Left lobe of liver (tissue), 2 donors: Measurements from ENCODE around the gene SH3RF1. TPM values are rescaled to one million over a fixed set of nuclear protein-coding genes. Genes with fewer than 3 reads are reported as not detected.

Source experiments
- ATAC-seq: fragments of 200-7000 bp; cut with Tn5 transposase; one replicate; pipeline ENCODE4 v1.9.1; 2020; ENCODE audit warnings: mild to moderate bottlenecking, moderate library complexity
- DNase-seq: peaks from one replicate; pipeline ENCODE4 v3.0.0-alpha.2; 2020; ENCODE audit warnings: low spot score
- total RNA-seq: library from RNA; stranded (reverse); gene quantifications from one replicate; pipeline ENCODE4 v1.2.1, GENCODE V29; 2021
- donor health status: DM: no; HTN: no; CAD: no; lungs with moderate emphysema.
- donor health status: DM: no; HTN: yes; CAD: no.

The SH3RF1 gene
- total RNA-seq, 1 donor from 2014 or later = 7.2 TPM

DNA sequence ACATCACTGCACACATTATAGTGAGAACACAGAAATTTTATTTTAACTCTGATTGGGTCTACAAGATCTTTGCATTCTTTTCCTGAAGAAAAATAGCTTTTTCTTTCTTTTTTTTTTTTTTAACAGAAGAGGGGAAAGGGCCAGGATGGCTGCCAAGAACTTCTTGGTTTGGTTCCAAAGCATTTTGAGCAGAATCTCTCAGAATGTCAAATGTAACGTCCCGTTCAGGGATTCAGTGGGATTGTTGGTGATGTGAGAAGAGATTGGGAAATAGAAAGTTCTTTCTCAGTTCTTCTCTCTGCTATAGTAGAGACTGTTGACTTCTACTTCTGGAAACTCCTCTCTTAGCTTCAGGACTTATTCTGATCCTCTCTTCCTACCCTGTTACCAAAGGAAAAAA, 189.8 kb downstream of the SH3RF1 start:
- DNase-seq = no peak
- peak; percentile 49 for ATAC-seq

DNA sequence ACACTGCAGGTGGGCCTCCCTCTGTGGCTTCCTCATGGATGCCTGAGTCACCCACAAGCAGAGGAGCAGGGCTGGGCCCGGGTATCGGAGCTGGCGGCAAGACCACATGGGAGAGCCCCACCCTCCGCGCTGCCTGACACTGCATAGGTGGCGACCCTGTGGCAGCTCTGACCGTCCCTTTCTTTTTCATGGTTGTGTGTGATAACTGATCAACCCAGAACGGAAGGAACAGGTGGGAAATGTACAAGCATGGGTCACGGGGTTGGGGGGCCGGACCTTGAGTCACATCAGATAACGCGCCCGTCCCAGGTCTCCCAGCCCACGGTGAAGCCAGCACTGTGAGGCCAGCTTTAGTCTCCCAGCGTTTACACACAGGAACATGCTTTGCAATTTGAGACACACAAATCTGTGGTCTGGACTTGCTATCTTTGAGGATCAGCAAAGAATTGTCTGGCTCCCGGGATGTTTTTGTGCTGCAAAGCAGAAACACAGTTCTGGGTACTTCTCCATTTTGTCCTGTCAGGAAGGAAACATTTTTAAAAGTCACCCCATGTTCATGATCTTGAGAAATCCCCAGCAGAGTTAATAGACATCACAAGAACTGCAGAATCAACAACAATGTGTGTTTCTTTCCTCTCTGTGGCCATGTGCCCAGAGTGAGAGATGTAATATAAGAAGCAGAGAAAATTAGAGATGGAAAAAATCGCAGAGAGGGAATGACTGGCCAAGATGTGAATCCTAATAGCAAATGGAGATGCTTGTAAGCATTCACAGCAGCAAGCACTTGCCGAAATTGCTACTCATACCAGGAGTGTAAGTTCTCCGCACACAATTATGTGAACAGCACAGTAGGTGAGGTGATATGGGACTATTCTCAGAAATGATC, 190.6 kb downstream of the SH3RF1 start:
- ATAC-seq = peak; percentile 53
- DNase-seq = no peak

DNA sequence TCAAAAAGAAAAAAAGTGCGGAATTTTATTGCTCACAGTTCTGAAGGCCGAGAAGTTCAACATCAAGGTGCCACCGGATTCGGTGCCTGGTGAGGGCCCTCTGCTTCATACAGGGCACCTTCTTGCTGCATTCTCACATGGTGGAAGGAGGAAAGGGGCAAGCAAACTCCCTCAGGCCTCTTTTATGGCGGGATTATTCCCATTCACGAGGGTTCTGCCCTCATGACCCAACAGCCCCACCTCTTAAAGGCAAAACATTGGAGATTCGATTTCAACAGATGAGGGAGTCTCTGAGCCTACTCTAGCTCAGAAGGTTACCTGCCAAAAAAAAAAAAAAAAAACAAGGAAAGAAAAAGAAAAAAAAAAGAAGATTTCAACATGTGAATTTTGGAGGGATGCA, 196.6 kb downstream of the SH3RF1 start:
- ATAC-seq = no peak
- no peak for DNase-seq

DNA sequence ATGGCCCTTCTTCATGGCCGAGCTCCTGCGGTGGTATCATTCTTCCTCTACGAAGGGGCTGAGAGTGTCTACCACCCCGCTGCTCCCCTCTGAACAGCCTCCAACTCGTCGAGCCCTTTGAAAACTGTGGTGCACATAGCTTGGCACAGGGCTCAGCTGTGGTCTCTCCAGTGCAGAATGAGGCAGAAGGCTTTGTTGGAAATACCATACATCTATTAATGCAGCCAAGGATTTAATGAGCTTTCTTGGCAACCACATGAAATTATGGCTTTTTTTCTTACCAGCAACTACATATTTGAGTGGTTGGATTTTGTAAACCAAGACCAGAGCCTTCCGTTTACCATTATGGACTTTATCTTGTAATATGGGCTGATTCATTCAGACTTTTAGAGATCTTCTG, 199.0 kb downstream of the SH3RF1 start:
- no peak for ATAC-seq

DNA sequence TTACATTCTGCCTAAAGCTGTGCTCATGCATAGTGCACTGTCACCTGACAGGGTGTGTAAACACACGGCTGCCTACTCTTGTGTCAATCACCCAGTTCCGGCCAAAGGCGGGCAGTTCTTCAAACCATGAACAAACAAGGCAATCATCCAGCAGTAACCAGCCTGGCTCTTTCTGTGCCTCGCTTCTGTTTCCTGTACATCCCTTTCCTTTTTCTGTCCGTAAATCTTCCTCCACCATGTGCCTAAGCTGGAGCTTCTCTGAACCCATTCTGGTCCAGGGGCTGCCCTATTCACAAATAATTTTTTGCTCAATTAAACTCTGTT, 199.9 kb downstream of the SH3RF1 start:
- DNase-seq (peak; percentile 85), ATAC-seq (peak; percentile 96)

More for the DNA sequence above, 199.0 kb downstream of the SH3RF1 start:
- DNase-seq = no peak

DNA sequence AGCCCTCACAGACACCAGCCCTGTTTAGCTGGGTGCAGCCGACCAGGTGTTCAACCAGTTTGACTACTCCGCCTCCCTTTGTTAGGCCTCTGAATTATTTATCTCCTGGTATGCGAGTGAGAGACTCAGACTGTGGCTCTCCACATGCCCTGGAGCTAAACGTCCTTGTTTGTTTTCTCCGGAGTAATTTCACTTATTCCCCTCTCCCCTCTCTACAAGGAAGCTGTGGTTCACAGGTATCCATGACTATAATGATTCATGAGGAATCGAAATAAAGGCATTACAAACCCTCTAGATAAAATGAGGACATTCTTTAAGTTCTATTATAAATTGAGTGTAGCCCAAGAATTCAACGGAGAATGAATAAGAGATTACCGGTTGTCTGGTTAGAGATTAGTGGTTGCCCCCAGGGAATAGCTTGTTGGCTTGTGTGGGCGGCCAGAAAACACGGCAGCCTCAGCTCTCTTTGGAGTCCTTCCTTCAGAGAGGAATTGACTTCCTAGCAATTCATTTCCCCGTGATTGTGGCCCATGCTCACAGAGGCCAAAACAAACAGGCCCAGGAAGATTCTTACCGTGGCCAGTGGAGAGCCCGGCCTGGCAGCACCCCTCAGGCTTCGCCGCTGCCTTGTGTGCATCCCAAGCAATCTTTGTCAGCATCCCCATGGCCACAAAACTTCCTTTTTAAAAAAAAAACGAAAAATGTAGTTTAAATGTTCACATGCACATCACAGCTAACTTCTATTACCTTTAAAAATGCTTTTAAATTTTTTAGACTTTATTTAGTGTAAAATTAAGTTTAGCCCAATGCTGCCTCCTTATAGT, 200.5 kb downstream of the SH3RF1 start:
- ATAC-seq (peak; percentile 47), DNase-seq (no peak)

DNA sequence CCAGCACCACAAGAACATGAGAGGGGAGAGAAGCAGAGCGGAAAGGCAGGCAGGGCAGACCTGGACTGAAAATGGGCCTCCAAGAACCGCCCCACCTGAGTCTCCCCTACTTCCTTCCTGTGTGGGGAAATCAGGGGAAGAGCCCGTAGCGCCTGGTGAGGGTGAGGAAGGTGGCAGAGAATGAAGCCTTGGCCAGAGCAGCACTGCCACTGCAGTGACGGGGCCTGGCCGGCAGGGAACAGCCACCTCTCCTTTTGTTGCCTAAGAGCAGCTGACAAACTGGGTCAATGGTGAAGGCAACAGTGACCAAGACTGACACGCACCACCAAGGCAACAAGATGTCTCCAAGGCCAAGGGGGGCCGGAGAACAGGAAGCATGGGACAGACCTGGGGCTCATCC, 202.3 kb downstream of the SH3RF1 start:
- ATAC-seq (peak; percentile 64), DNase-seq (no peak)

DNA sequence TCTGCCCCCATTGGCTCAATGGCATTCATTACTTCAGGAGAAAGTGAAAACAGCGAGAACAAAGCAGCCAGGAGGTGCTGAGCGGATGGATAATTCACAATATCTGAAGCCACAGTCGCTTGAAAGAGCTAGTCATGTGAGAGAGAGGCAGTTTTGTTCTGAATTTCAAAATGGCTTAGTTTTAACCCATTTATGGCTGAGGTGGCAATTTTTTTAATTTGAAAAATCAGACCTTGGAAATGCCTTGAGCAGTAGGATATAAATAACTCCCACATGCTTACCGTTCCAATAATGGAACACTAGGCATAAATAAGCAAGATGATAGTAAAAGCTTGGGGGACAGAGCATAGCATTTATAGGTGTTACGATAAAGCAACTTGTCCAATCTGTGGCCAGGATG, 203.8 kb downstream of the SH3RF1 start:
- no peak for DNase-seq
- no peak for ATAC-seq

DNA sequence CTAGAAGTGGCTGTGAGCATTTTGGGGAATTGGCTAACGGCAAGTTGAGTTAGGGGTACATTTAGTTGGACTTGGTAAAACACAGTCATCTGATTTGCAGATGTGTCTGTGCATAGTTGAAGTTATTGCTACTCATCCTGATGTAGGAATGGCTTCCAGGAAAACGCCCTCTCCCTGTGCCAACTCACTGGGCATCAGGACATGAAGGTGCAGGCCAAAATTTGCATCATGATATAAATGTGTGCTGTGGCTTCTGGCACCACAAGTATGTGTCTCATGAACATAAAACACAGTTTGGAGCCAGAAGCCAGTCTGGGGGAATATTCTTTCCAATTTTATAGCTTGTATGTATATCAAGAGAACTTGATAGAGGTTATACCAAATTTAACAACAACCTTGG, 206.5 kb downstream of the SH3RF1 start:
- DNase-seq (no peak), ATAC-seq (no peak)

DNA sequence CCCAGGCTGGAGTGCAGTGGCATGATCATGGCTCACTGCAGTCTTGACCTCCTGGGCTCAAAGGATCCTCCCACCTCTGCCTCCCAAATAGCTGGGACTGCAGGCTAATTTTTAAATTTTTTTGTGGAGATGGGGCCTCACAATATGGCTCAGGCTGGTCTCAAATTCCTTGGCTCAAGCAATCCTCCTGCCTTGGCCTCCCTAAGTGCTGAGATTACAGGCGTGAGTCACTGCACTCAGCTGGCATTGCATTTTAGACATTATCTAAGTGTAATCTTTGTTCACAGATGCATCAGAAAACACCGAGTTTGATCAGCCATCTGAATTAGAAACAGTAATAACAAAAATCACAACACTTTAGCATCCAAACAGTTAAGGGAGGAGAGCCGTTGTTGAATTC, 207.3 kb downstream of the SH3RF1 start:
- DNase-seq = no peak
- no peak for ATAC-seq

DNA sequence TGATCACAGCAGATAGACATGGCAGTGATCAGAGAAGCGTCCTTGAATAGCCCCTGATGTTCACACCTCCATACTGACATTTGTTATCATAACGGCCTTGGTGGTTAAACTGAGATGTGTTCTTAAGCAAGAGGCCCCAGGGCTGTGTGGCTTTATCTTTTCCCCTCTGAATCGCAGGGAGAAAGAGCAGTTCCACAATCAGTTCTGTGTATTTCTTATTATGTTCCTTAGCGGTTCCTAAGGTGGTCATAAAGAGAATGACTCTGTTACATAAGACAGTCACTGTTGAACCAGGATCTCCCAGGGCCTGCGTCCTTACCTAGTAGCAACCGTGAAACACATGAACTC, 207.9 kb downstream of the SH3RF1 start:
- DNase-seq (no peak), ATAC-seq (peak; percentile 29)

DNA sequence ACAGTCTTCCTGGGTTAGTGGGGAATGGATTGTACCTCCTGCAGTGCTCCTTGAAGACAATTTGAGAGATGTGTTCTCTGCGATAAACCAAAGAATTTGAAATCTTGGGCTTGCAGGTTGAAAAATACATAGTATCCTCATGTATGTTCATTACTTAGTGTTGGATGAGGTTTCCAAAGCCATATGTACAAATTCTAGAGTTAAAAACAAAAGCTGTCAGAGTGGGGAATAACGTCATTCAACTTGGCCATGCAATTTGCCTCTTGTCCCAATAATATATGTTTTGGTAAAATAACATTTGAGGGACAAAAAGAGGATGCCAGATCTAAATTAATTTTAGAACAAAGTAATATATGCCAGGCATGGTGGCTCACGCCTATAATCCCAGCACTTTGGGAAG, 209.4 kb downstream of the SH3RF1 start:
- no peak for DNase-seq
- ATAC-seq = no peak

DNA sequence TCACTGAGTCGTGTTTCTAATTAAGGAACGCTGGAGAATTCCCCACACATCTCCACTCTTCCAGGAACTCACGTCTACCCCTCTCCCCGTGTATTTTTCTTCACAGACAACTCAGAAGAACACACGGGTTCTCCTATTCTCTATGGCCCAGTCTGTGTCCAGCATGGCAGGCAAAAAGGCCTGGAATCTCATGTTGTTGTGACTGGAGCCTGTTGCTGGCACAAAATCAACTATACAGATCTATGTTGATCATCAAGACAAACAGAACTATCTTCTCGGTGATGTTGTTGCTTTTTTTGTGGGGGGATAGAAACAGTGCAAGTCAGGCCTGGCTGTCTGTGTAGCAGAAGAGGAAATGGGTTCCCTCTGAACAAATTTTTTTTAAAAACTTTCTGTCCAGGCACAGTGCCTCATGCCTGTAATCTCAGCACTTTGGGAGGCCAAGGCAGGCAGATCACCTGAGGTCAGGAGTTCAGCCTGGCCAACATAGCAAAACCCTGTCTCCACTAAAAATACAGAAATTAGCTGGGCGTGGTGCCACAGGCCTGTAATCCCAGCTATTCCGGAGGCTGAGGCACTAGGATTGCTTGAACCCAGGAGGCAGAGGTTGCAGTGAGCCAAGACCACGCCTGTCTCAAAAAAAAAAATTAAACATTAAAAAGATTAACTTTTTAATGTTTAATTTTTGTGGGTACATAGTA, 210.2 kb downstream of the SH3RF1 start:
- peak; percentile 67 for ATAC-seq
- DNase-seq = peak; percentile 81

DNA sequence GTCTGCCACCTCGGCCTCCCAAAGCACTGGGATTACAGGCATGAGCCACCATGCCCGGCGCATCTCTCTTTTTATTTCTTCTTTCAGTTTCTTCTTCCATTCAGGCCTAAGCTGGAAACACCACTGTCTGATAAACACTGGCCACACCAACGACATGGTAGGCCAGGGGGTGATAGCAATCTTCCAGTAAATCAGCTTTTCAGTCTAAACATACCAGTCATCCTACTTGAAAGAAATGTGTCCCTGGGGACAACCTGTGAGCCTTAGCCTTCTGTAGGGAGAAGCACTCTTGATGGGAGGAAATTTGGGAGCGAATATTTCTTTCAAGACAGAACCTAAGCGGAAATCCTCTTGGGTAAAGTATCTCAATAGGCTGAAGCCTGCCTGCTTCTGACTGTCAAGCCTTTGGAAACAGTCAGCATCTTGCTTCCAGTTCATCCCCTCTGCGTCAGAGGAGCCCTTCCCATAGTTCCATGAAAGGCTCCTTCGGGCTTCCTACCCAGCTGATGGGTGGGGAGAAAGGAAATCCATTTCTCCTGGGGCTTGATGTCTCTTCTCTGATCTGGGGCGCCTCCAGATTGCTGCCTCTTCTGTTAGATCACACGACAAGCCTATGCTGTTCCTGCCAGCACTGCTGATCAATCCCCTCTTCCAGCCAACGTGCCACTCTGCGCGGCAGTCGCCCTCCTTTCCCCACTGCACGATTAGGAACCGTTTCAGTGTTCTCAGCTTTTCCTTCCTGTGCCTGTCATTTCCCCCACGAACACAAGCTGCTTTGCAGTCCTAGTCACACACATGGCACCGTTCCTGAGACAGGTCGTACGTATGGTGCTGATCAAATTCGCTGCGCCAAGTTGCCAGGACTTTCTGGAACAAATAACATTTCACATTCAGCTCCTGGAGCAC, 211.2 kb downstream of the SH3RF1 start:
- no peak for DNase-seq
- no peak for ATAC-seq

DNA sequence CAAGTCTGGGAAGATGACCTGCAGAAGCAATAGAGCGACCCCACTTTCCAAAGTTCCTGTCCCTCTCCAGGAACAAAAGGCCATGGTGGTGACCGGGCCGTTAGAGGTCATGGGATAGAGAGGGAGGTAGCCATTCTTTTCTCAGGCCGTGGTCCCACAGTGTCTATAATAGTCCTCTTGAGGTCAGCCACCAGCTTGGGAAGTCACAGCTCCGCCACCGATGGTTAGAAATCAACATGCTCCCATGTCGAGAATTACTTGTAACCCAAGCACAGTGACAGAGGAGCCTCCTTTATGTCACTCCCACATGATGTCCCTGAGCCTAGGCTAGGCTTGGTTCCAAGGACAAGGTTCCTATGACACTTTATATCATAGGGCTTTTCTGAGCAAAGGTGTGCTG, 212.4 kb downstream of the SH3RF1 start:
- ATAC-seq (no peak), DNase-seq (no peak)

DNA sequence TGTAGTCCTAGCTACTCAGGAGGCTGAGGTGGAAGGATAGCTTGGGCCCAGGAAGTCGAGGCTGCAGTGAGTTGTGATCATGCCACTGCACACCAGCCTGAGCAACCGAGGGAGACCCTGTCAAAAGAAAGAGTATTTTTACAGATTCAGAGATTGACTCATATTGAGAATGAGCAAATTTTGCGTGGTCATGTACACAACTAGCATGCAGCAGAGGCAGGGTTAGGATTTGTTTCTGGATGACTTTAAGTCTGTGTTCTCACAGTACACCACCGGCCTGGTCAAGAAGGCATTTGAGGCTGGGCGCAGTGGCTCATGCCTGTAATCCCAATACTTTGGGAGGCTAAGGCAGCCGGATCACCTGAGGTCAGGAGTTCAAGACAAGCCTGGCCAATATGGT, 215.9 kb downstream of the SH3RF1 start:
- ATAC-seq (no peak), DNase-seq (no peak)

DNA sequence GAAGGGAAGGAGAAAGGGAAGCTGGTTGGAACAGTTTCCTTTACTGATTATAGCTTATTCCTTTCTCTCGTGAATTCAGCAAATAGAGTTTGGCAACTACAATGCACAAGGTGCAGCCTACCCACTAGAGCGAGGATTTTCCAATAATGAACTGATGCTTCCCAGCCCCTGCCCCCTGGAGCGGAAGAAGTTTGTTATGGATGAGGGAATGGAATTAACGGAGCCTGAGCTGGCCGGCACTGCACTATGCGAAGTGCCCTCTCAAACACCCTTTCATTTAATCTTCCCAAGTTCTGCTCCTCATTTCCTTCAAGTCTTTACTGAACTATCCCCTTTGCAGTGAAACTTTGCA, 218.2 kb downstream of the SH3RF1 start:
- DNase-seq = no peak
- ATAC-seq = no peak

DNA sequence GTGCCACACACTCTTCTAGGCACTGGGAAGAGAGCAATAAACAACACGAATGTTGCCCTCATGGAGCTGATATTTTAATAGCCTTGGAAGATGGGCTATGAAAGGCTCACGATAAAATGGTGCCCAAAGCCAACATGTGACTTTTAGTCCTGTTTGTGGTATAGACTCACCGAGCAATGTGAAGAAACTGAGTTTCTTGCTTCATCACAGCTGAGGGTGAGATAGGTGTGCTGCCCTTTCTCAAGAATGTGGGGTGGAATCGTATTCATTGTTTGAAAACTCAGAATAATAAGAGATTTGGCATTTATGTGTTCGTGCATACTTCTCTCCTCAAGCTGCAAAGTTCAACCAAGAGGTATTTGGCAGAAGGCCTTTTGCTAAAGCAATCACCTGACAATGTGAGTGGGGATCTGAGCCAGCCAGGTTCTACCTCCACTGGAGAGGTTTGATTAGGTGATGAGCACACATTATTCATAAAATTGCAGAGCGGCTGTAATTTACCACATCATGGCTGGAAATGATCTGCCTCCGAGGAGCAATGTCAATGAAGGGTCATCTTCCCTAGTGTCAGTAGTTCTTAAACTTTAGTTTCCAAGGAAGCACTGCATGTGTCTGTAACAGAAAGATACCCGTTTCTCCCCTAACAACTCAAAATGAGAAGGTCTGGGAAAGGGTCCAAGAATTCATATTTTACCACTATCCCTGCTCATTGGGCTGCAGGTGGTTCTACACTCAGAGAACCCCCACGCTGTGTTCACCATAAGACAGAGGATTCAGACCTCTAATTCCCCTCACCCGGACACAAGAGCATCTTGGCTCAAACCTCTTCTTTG, 218.8 kb downstream of the SH3RF1 start:
- ATAC-seq (peak; percentile 98), DNase-seq (peak; percentile 67)

DNA sequence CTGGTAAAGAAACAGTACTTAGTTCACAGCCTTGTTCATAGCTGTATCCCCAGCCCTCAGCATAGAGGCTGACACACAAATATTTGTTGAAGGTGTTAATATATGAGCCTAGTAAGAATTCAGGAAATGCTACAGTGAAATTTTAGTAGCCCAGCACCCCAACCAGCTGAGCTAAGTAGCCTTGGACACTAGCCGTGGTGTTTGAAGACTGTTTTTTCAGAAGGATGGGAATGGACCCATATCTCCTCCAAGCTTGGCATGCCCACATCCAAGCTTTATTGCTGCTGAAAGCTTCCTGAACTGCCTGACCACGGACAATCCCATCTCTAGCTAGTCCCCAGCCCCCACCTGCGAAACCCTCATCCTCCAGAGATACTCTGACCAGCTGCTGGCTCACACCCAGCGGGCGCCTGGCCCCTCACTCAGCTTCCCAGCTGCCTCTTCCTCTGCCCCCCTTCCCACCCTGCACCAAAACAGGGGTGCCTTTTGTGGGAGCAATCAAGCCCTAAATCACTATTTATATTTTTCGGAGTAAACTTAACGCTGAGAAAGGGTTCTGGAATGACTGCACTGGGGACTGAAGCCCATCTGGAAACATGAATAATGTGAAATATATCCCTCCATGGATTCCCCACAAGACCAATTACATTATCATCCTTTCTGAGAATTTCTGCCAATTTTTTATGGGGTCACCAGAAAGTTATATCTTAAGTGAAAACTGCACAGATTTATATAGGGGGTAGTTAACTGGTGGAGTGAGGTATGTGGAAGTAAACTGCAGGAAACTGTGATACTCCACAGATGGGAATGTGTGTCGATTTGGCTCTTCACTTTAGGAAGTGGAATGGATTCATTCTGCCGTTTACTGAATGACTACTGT, 219.6 kb downstream of the SH3RF1 start:
- no peak for DNase-seq
- no peak for ATAC-seq
